Prostate gland (tissue), 2 donors: ENCODE data around the gene NACC1. TPM values are rescaled to one million over a fixed set of nuclear protein-coding genes. Genes with fewer than 3 reads are reported as not detected.
A peak's percentile ranks its signal among the peaks of the same experiment; 100 is the strongest.

Experiments
- DNase-seq: peaks from one replicate; pipeline ENCODE4 v3.0.0-alpha.2; 2019; ENCODE audit warnings: low spot score
- H3K27ac ChIP-seq, 2 donors: fragments of 200-600 bp; sonication (generic); 2 replicates each; pipeline ENCODE4 v1.5.1; 2017 to 2019
- H3K27me3 ChIP-seq: fragments of 200-600 bp; sonication (generic); replicated peaks from 2 replicates; pipeline ENCODE4 v1.5.1; 2019; ENCODE audit not compliant: insufficient read depth
- H3K36me3 ChIP-seq, 2 donors: fragments of 200-600 bp; sonication (generic); 1 replicate in 1 of 2; 2 replicates in 1 of 2; pipeline versions ENCODE4 v1.5.1 to v1.8.1; 2017 to 2019
- H3K4me1 ChIP-seq: fragments of 200-600 bp; sonication (generic); replicated peaks from 2 replicates; pipeline ENCODE4 v1.5.1; 2019
- H3K4me3 ChIP-seq, 2 donors: fragments of 200-600 bp; sonication (generic); 2 replicates each; pipeline ENCODE4 v1.5.1; 2017 to 2019
- H3K9me3 ChIP-seq: fragments of 200-600 bp; sonication (generic); 2 replicates; pipeline ENCODE4 v1.5.1; 2017
- POLR2A ChIP-seq: fragments of 450-650 bp; IDR thresholded peaks from one replicate; pipeline ENCODE4 v1.6.1; 2016; ENCODE audit warnings: antibody characterized with exemption, mild to moderate bottlenecking
- POLR2AphosphoS5 ChIP-seq: sonication (generic); formaldehyde crosslinking; IDR thresholded peaks from one replicate; pipeline ENCODE4 v1.6.1; 2017; ENCODE audit warnings: antibody characterized with exemption
- WGBS: methylation state at CpG from one replicate; pipeline ENCODE4 v1.1.5; 2018; 5-methylcytosine and 5-hydroxymethylcytosine counted together
- intact Hi-C: fragments of 100-400 bp; cut with DNase I; formaldehyde crosslinking; loops from one replicate; pipeline ENCODE4 v1.14.2; 2022
- total RNA-seq, 2 donors: library from RNA; depleted of rRNA; stranded (reverse); fragments of >200 nt; gene quantifications; one replicate each; pipeline ENCODE4 v1.1.0, GENCODE V29; 2016
- TF ChIP-seq, protein P1 (sequence below), 4 experiments: fragments of 200-600 bp in 2 of 4; fragments of 450-650 bp in 2 of 4; sonication (generic) in 2 of 4; IDR thresholded peaks; 1 replicate in 3 of 4; 2 replicates in 1 of 4; pipeline ENCODE4 v1.5.1; 2016 to 2019; ENCODE audit warnings: antibody characterized with exemption in 4 of 4, mild to moderate bottlenecking in 2 of 4, moderate library complexity in 2 of 4

Gene NACC1
- total RNA-seq, 2 donors from 2014 or later, result 52.4 to 91.9 TPM

DNA sequence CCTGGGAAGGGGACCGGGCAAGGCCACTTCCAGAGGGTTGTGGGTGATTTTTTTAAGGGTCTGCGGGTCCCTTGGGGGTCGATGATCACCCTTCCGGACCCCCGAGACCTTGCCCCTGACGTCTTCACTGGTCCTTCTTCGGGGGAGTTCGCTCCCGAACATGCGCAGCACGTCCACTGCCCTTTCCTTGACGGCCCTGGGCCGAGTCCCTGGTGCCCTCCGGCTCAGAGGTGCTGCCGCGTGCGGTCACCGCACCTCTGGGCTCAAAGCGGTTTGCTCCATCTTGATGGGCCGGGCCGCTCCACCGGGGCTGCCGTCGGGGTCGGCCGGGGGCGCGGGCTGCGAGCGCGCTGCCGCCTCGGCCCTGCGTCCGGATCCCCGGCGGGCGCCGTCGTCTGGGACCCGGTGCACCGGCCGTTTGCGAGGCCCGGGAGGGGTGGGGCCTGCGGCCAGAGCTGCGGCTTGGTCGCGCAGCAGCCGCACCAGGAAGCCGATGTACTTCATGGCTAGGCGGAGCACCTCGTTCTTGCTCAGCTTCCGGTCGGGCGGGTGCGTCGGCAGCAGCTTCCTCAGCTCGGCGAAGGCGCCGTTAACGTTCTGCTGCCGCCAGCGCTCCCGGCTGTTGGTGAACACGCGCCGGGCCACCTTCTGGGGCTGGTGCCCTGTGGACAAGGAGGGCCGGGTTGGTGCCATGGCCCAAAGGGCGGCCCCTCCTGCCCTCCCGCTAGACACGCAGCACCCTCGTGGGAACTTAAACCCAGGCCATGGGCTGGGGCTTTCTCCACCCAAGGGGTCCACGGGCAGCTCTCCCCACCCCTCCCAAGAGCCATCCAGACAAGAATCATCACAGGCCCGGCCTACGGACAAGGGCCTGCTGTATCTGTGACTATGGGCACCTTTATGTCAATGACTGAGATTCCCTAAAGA, 18.7 kb upstream of the NACC1 start:
- Histone ChIP-seq H3K27me3 (no peaks in the 10 kb centered on the region), H3K4me3 (peak overlapping the region; percentile 7 to 29), H3K9me3 (no peaks in the 10 kb centered on the region), H3K4me1 (peaks cover 9% of the 10 kb centered on the region), H3K36me3 (peaks cover 5 to 12% of the 10 kb centered on the region in 2 donors), H3K27ac (peak overlapping the region; percentile 84 to 88)
- DNase-seq, result no peak
- 51% methylated on average over 60 of the region's 77 CpGs for WGBS
- intact Hi-C loops, result no loop called here
- peak; percentile 19 for TF ChIP-seq POLR2AphosphoS5
- no peak for TF ChIP-seq POLR2A

DNA sequence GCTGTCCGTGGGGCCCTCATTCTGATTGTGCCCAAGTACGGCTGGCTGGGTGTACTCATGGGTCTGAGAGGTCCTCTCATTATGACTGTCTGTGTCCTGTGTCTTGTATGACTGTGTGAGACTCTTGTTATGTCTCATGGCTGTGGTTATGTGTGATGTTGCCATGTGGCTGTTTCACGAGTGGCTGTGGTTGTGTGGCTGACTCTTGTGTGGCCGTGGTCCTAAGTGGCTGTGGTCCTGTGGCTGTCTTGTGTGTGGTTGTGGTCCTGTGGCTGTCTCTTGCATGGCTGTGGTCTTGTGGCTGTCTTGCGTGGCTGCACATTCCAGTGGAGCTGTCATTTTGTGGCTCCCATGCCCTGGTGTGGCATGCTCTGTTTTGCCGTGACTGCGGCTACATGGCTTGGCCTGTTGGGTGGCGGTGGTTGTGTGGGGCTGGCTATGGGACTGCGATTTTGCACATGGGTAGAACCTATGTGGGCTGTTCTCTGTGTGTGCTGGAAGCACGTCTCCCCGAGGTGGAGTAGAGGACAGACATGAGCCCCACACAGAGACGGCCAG, 18.0 kb upstream of the NACC1 start:
- Histone ChIP-seq H3K4me3 (no peak overlapping the region), H3K36me3 (peaks cover 3 to 4% of the 10 kb centered on the region in 2 donors), H3K27ac (peak overlapping the region; percentile 84 to 88), H3K9me3 (no peaks in the 10 kb centered on the region), H3K4me1 (peaks cover 9% of the 10 kb centered on the region), H3K27me3 (no peaks in the 10 kb centered on the region)
- intact Hi-C loops, result no loop called here
- 77% methylated on average over 12 of the region's 12 CpGs for WGBS
- no peak for TF ChIP-seq POLR2A
- TF ChIP-seq, protein P1, sequence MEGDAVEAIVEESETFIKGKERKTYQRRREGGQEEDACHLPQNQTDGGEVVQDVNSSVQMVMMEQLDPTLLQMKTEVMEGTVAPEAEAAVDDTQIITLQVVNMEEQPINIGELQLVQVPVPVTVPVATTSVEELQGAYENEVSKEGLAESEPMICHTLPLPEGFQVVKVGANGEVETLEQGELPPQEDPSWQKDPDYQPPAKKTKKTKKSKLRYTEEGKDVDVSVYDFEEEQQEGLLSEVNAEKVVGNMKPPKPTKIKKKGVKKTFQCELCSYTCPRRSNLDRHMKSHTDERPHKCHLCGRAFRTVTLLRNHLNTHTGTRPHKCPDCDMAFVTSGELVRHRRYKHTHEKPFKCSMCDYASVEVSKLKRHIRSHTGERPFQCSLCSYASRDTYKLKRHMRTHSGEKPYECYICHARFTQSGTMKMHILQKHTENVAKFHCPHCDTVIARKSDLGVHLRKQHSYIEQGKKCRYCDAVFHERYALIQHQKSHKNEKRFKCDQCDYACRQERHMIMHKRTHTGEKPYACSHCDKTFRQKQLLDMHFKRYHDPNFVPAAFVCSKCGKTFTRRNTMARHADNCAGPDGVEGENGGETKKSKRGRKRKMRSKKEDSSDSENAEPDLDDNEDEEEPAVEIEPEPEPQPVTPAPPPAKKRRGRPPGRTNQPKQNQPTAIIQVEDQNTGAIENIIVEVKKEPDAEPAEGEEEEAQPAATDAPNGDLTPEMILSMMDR (IDR thresholded peaks at IDR 0.05), result no peak
- no peak for TF ChIP-seq POLR2AphosphoS5
- no peak for DNase-seq

DNA sequence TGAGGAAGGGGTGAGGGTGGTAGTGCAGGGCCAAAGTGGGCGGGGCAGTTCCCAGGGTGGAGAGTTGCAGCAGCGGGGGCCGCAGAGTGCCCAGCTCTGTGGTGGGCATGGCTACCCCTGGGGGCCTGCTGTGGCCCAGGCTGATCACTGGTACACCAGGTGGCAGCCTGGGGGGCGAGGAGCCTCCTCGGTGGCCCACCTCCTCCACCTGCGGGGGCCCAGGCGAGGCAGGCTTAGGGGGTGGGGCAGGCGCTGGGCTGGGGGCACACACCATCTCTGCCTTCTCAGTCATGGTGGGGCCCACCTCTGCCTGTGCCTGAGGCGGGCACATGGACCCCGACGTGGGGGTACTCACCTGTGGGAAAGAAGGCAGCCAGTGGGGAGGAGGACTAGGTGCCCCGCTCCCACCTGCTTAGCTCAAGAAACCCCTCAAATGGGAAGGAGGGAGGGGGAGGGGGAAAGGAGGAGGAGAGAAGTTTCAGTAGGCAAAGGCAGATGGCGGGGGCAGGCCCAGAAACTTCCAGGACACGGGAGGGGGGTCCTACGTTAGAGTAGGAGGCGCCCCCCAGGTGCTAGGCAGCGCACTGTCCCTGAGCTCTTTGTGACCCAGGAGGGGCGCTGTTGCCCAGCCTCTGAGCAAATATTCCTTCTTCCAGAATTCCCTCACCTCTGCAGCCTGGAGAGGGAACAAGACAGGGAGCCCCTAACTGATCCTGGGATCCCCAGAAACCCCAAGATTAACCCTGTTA, 17.0 kb upstream of the NACC1 start:
- 68% methylated on average over 18 of the region's 18 CpGs for WGBS
- H3K36me3 ChIP-seq, result no peaks in the 10 kb centered on the region
- H3K27me3 ChIP-seq, result no peaks in the 10 kb centered on the region
- no peak for DNase-seq
- intact Hi-C loops, result no loop called here
- H3K4me1 ChIP-seq, result peaks cover 9% of the 10 kb centered on the region
- H3K27ac ChIP-seq, result peak overlapping the region in 1 of 2 donors; percentile 7
- no peaks in the 10 kb centered on the region for H3K9me3 ChIP-seq
- TF ChIP-seq POLR2A (no peak), POLR2AphosphoS5 (no peak)
- TF ChIP-seq, protein P1 (IDR thresholded peaks at IDR 0.05), result no peak
- H3K4me3 ChIP-seq, result no peak overlapping the region

DNA sequence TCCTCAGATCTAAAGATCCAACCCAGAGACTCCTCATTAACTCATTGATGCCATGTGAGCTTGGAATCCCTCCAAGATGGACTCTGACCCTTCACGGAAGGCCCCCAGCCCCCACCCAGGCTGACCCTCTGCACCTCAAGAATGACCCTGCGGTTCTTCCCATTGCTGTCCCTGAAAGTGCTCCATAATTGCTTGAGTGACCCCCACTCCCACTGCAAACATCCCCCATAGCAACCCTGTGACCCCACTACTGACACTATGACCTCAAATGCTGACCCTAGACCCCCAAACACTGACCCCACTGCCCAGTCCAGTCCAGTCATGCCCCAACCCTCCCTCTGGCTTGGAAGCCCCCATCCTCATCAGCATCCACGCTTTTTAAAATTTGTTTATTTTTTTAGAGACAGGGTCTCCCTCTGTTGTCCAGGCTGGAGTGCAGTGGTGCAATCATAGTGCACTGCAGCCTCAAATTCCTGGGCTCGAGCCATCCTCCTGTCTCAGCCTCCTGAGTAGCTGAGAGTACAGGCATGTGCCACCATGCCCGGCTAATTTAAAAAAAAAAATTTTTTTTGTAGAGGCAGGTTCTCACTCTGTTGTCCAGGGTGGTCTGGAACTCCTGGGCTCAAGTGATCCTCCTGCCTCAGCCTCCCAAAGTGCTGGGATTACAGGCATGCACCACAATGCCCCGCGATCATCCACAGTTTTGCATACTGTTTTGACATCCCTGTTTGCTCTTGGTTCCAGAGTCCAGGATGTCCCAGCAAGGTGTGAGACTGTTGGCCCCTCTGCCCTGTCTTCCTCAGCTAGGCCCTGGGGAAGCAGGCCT, 16.3 kb upstream of the NACC1 start:
- 79% methylated on average over 7 of the region's 7 CpGs for WGBS
- intact Hi-C loops, result no loop called here
- DNase-seq, result no peak
- peak overlapping the region; percentile 66 to 69 for H3K27ac ChIP-seq
- no peaks in the 10 kb centered on the region for H3K9me3 ChIP-seq
- TF ChIP-seq POLR2AphosphoS5, result no peak
- TF ChIP-seq, protein P1 (IDR thresholded peaks at IDR 0.05), result no peak
- no peak for TF ChIP-seq POLR2A
- peaks cover 9% of the 10 kb centered on the region for H3K4me1 ChIP-seq
- H3K4me3 ChIP-seq, result peak overlapping the region; percentile 14 to 24
- H3K36me3 ChIP-seq, result no peaks in the 10 kb centered on the region
- no peaks in the 10 kb centered on the region for H3K27me3 ChIP-seq

DNA sequence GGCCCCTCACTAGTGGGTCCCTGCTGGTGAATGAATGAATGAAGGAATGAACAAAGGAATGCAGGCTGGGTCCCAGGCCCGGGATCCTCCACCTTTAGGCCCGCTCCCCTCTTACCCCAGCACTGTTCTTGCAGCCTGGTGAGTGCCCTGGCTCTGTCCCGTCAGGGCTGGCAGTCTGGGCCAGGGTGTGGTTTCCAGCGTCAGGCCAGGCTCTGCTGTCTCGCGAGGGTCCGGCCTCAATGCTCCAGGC, 15.7 kb upstream of the NACC1 start:
- intact Hi-C loops, result no loop called here
- peaks cover 9% of the 10 kb centered on the region for H3K4me1 ChIP-seq
- WGBS, result 10% methylated on average over 7 of the region's 7 CpGs

More for the DNA sequence above, 15.7 kb upstream of the NACC1 start:
- Histone ChIP-seq H3K4me3 (peak overlapping the region; percentile 14 to 24), H3K36me3 (no peaks in the 10 kb centered on the region), H3K27me3 (no peaks in the 10 kb centered on the region), H3K27ac (peak overlapping the region; percentile 66 to 69), H3K9me3 (no peaks in the 10 kb centered on the region)
- TF ChIP-seq POLR2AphosphoS5, result no peak
- no peak for TF ChIP-seq POLR2A
- TF ChIP-seq, protein P1 (IDR thresholded peaks at IDR 0.05), result no peak
- no peak for DNase-seq
